Measurements from ENCODE around the gene ATXN7L3. TPM values are rescaled to one million over a fixed set of nuclear protein-coding genes. Genes with fewer than 3 reads are reported as not detected.
A peak's percentile ranks its signal among the peaks of the same experiment; 100 is the strongest.

The ATXN7L3 gene
- polyA plus RNA-seq, 2 donors, result 32.9 to 44.3 TPM

DNA sequence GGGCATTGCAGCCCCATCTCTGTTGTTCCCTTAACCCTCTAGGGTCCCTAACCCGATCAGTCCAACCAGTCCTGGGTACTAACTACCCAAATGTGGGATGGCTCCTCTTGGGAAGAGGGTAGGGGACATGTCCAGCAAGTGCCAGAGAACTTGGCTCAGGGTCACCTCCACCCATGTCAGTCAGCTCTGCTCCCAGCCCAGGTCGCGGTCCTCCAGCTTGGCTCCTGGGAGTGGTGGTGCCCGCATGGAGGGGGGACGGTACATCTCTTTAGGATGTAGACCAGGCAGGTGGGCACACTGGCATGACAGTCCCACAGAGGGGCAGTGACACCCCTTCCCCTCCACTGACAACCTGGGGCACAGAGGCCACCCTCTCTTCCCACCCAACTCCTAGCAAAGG lies 6.9 kb downstream of the ATXN7L3 start:
- Histone ChIP-seq H3K27ac (ENCODE audit: low read depth in 2 of 2, low read length in 1 of 2) (peak overlapping the region in 1 of 2 donors; percentile 83), H3K36me3 (ENCODE audit: control insufficient read depth in 2 of 2, insufficient read depth in 2 of 2, low read length in 1 of 2) (peaks cover 20 to 49% of the 10 kb centered on the region in 2 donors), H3K4me1 (ENCODE audit: control insufficient read depth in 2 of 2, insufficient read depth in 2 of 2, low read length in 1 of 2) (peaks cover 0 to 12% of the 10 kb centered on the region in 2 donors), H3K27me3 (ENCODE audit: control insufficient read depth in 1 of 2, insufficient read depth in 2 of 2, low read length in 2 of 2) (no peaks in the 10 kb centered on the region), H3K4me3 (ENCODE audit: low read depth in 1 of 2, low read length in 2 of 2) (no peak overlapping the region), H3K9me3 (ENCODE audit: control insufficient read depth in 2 of 2, insufficient read depth in 1 of 2, low read depth in 1 of 2, low read length in 1 of 2) (no peaks in the 10 kb centered on the region)
- 80 to 85% methylated on average over 5 of the region's 5 CpGs for WGBS, 2 donors

DNA sequence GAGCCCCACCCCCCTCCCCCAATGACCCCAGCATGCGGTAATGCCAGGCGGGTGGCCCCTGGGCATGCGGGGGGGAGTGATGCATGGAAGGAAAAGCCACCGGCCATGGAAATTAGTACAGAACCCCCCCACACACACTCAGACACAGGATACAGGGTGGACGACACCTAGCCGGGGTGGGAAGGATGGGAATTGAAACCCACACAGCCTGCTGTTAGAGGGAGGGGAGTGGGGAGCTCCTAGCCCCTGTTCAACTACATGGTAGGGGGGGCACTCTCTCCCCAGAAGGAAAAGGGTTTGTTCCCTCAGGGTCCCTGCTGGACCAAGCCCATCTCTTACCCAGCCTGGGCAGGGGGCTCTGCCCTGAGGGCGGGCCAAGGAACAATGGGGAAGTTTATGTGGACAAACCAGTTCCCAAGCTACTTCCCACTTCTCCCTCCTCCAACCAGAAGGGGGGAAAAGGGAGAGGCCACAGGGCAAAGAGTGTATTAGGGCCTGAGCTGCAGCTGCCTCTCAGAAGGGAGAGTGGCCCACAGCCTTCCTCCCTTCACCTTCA lies 7.7 kb downstream of the ATXN7L3 start:
- H3K4me3 ChIP-seq (ENCODE audit: low read depth in 1 of 2, low read length in 2 of 2), result no peak overlapping the region
- H3K27ac ChIP-seq (ENCODE audit: low read depth in 2 of 2, low read length in 1 of 2), result peak overlapping the region; percentile 63 to 83
- H3K4me1 ChIP-seq (ENCODE audit: control insufficient read depth in 2 of 2, insufficient read depth in 2 of 2, low read length in 1 of 2), result peaks cover 0 to 12% of the 10 kb centered on the region in 2 donors
- 51 to 69% methylated on average over 7 of the region's 7 CpGs for WGBS, 2 donors
- H3K27me3 ChIP-seq (ENCODE audit: control insufficient read depth in 1 of 2, insufficient read depth in 2 of 2, low read length in 2 of 2), result no peaks in the 10 kb centered on the region
- H3K9me3 ChIP-seq (ENCODE audit: control insufficient read depth in 2 of 2, insufficient read depth in 1 of 2, low read depth in 1 of 2, low read length in 1 of 2), result no peaks in the 10 kb centered on the region
- H3K36me3 ChIP-seq (ENCODE audit: control insufficient read depth in 2 of 2, insufficient read depth in 2 of 2, low read length in 1 of 2), result peaks cover 20 to 45% of the 10 kb centered on the region in 2 donors

DNA sequence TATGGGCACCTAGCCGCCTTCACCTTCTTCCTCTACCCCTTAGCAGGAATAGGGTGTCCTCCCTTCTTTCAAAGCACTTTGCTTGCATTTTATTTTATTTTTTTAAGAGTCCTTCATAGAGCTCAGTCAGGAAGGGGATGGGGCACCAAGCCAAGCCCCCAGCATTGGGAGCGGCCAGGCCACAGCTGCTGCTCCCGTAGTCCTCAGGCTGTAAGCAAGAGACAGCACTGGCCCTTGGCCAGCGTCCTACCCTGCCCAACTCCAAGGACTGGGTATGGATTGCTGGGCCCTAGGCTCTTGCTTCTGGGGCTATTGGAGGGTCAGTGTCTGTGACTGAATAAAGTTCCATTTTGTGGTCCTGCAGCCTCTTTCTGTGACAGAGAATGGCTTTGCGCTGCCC lies 8.3 kb downstream of the ATXN7L3 start:
- 68 to 74% methylated on average over 5 of the region's 5 CpGs for WGBS, 2 donors
- H3K4me1 ChIP-seq (ENCODE audit: control insufficient read depth in 2 of 2, insufficient read depth in 2 of 2, low read length in 1 of 2), result peaks cover 0 to 12% of the 10 kb centered on the region in 2 donors
- peak overlapping the region in 1 of 2 donors; percentile 34 for H3K27ac ChIP-seq (ENCODE audit: low read depth in 2 of 2, low read length in 1 of 2)

DNA sequence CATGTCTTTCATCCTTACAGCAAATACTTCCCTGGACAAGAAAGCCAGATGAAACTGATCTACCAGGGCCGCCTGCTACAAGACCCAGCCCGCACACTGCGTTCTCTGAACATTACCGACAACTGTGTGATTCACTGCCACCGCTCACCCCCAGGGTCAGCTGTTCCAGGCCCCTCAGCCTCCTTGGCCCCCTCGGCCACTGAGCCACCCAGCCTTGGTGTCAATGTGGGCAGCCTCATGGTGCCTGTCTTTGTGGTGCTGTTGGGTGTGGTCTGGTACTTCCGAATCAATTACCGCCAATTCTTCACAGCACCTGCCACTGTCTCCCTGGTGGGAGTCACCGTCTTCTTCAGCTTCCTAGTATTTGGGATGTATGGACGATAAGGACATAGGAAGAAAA lies 9.2 kb downstream of the ATXN7L3 start:
- WGBS, 2 donors, result 81 to 90% methylated on average over 10 of the region's 10 CpGs
- no peak overlapping the region for H3K27ac ChIP-seq (ENCODE audit: low read depth in 2 of 2, low read length in 1 of 2)
- H3K4me3 ChIP-seq (ENCODE audit: low read depth in 1 of 2, low read length in 2 of 2), result no peak overlapping the region
- peaks cover 16 to 43% of the 10 kb centered on the region in 2 donors for H3K36me3 ChIP-seq (ENCODE audit: control insufficient read depth in 2 of 2, insufficient read depth in 2 of 2, low read length in 1 of 2)
- H3K9me3 ChIP-seq (ENCODE audit: control insufficient read depth in 2 of 2, insufficient read depth in 1 of 2, low read depth in 1 of 2, low read length in 1 of 2), result no peaks in the 10 kb centered on the region
- peaks cover 0 to 12% of the 10 kb centered on the region in 2 donors for H3K4me1 ChIP-seq (ENCODE audit: control insufficient read depth in 2 of 2, insufficient read depth in 2 of 2, low read length in 1 of 2)
- no peaks in the 10 kb centered on the region for H3K27me3 ChIP-seq (ENCODE audit: control insufficient read depth in 1 of 2, insufficient read depth in 2 of 2, low read length in 2 of 2)

More for the DNA sequence above, 8.3 kb downstream of the ATXN7L3 start:
- H3K4me3 ChIP-seq (ENCODE audit: low read depth in 1 of 2, low read length in 2 of 2), result no peak overlapping the region
- peaks cover 20 to 45% of the 10 kb centered on the region in 2 donors for H3K36me3 ChIP-seq (ENCODE audit: control insufficient read depth in 2 of 2, insufficient read depth in 2 of 2, low read length in 1 of 2)
- no peaks in the 10 kb centered on the region for H3K9me3 ChIP-seq (ENCODE audit: control insufficient read depth in 2 of 2, insufficient read depth in 1 of 2, low read depth in 1 of 2, low read length in 1 of 2)
- no peaks in the 10 kb centered on the region for H3K27me3 ChIP-seq (ENCODE audit: control insufficient read depth in 1 of 2, insufficient read depth in 2 of 2, low read length in 2 of 2)

DNA sequence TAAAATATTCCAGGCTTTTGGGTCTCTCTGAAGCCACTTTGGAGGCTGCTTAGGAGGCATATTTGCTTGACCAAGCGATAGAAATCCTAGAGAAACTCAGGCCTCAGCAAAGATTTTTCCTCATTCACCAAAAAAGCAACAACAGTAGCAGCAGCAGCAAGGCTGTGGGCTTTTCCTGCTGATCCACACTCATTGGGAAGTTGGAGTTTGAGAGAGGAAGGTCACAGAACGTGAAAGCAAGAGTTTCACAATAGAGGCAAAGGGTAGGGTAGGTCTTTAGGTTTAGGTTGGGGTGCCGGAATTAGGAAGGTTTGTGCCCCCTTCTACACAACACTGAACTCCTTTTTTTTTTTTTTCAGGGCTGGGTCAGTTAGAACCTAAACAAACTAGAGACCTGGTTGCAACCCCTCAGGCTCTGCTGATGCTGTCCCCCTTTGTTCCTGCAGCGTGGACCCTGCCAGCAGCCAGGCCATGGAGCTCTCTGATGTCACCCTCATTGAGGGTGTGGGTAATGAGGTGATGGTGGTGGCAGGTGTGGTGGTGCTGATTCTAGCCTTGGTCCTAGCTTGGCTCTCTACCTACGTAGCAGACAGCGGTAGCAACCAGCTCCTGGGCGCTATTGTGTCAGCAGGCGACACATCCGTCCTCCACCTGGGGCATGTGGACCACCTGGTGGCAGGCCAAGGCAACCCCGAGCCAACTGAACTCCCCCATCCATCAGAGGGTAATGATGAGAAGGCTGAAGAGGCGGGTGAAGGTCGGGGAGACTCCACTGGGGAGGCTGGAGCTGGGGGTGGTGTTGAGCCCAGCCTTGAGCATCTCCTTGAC lies 10.9 kb downstream of the ATXN7L3 start:
- Histone ChIP-seq H3K4me1 (ENCODE audit: control insufficient read depth in 2 of 2, insufficient read depth in 2 of 2, low read length in 1 of 2) (peaks cover 0 to 12% of the 10 kb centered on the region in 2 donors), H3K36me3 (ENCODE audit: control insufficient read depth in 2 of 2, insufficient read depth in 2 of 2, low read length in 1 of 2) (peaks cover 10 to 27% of the 10 kb centered on the region in 2 donors), H3K27ac (ENCODE audit: low read depth in 2 of 2, low read length in 1 of 2) (no peak overlapping the region), H3K9me3 (ENCODE audit: control insufficient read depth in 2 of 2, insufficient read depth in 1 of 2, low read depth in 1 of 2, low read length in 1 of 2) (no peaks in the 10 kb centered on the region), H3K4me3 (ENCODE audit: low read depth in 1 of 2, low read length in 2 of 2) (no peak overlapping the region), H3K27me3 (ENCODE audit: control insufficient read depth in 1 of 2, insufficient read depth in 2 of 2, low read length in 2 of 2) (no peaks in the 10 kb centered on the region)
- 87 to 88% methylated on average over 12 of the region's 12 CpGs for WGBS, 2 donors

DNA sequence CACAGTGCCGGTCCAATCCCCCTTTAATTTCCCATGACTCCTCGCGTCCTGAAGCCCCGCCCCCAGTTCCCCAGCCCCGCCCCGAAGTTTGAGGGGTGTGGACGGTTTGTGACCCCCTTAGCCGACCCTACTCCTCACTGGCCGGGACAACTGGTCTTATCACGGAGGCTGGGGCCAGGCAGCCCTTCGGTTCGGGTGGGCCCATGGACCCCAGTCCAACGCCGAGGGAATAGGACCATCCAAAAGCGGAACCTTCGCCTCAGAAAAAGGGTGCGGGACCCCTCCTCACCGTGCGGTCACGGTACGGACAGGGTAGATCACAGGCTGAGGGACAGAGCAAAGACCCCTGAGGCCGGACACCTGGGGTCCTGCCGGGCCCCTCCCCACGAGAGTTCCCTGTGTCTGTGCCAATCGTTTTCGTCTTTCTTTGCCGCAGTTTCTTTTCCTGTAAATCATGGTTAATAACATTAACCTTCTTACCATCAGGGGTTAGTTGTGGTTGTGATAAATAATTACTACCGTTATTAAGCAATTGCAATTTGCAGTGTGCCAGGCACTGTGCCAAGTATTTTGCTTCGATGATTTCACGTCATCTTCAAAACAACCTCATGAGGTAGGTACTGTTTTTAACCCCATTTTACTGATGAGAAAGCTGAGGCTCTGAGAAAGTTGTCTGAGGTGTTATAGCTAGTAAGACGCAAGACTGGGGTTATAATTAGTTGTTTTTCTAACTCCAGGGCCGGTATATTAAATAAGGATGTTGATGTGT lies 12.4 kb downstream of the ATXN7L3 start:
- 1 to 3% methylated on average over 32 of the region's 32 CpGs for WGBS, 2 donors
- peaks cover 10 to 17% of the 10 kb centered on the region in 2 donors for H3K36me3 ChIP-seq (ENCODE audit: control insufficient read depth in 2 of 2, insufficient read depth in 2 of 2, low read length in 1 of 2)
- H3K9me3 ChIP-seq (ENCODE audit: control insufficient read depth in 2 of 2, insufficient read depth in 1 of 2, low read depth in 1 of 2, low read length in 1 of 2), result no peaks in the 10 kb centered on the region
- H3K27ac ChIP-seq (ENCODE audit: low read depth in 2 of 2, low read length in 1 of 2), result peak overlapping the region; percentile 97 to 100
- peak overlapping the region; percentile 70 to 98 for H3K4me3 ChIP-seq (ENCODE audit: low read depth in 1 of 2, low read length in 2 of 2)
- no peaks in the 10 kb centered on the region for H3K27me3 ChIP-seq (ENCODE audit: control insufficient read depth in 1 of 2, insufficient read depth in 2 of 2, low read length in 2 of 2)
- peaks cover 0 to 5% of the 10 kb centered on the region in 2 donors for H3K4me1 ChIP-seq (ENCODE audit: control insufficient read depth in 2 of 2, insufficient read depth in 2 of 2, low read length in 1 of 2)

DNA sequence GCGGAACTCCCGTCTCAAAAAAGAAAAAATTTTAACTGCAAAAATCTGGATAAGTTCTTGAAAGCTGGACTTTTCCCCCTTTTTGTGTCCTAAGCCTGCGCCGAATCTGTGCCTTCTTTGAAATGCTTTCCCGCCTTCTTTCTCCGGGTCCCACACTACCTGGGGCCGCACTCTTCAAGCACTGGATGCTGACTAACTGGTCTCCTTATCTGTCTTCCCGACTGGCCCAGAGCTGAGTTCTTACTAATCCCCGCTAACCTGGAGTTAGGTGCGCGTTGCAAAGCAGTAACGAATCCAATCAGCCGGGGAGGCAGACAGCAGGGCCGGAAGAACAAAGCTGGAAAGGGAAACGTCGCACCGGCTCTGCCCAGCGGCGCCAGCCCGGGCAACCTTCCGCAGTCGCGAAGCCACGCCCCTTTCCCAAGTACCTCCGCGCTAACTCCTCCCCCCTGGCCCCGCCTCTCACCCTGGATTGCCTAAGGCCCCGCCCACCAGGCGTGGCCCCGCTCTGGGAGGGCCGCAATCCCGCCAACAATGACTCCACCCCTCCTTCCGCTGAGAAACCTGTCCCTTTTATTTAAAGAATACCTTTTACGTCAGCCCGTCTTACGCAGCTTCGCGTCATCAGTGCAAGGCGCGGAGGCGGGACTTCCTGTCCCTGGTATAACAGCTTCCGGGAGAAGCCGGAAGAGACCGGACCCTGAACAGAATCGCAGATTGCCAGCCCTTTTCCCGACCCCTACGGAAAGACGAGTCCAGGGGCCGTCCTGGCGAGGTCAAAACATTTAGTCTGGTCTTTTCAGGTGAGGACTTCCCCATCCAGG lies 13.2 kb downstream of the ATXN7L3 start, which contains the start of gene TMUB2:
Gene TMUB2, plus strand, starts transcription at position 666 of the 824 bp plus-strand sequence. CDS start 737 bp downstream, outside the sequence.
- peak within 1 kb of the TSS; percentile 97 to 100 for H3K27ac ChIP-seq (ENCODE audit: low read depth in 2 of 2, low read length in 1 of 2)
- no peaks in the 10 kb centered on the region for H3K27me3 ChIP-seq (ENCODE audit: control insufficient read depth in 1 of 2, insufficient read depth in 2 of 2, low read length in 2 of 2)
- WGBS, 2 donors, result 0% methylated on average over 50 of the region's 50 CpGs
- peaks cover 10 to 20% of the 10 kb centered on the region in 2 donors for H3K36me3 ChIP-seq (ENCODE audit: control insufficient read depth in 2 of 2, insufficient read depth in 2 of 2, low read length in 1 of 2)
- no peaks in the 10 kb centered on the region for H3K4me1 ChIP-seq (ENCODE audit: control insufficient read depth in 2 of 2, insufficient read depth in 2 of 2, low read length in 1 of 2)
- peak within 1 kb of the TSS; percentile 72 to 98 for H3K4me3 ChIP-seq (ENCODE audit: low read depth in 1 of 2, low read length in 2 of 2)
- no peaks in the 10 kb centered on the region for H3K9me3 ChIP-seq (ENCODE audit: control insufficient read depth in 2 of 2, insufficient read depth in 1 of 2, low read depth in 1 of 2, low read length in 1 of 2)

DNA sequence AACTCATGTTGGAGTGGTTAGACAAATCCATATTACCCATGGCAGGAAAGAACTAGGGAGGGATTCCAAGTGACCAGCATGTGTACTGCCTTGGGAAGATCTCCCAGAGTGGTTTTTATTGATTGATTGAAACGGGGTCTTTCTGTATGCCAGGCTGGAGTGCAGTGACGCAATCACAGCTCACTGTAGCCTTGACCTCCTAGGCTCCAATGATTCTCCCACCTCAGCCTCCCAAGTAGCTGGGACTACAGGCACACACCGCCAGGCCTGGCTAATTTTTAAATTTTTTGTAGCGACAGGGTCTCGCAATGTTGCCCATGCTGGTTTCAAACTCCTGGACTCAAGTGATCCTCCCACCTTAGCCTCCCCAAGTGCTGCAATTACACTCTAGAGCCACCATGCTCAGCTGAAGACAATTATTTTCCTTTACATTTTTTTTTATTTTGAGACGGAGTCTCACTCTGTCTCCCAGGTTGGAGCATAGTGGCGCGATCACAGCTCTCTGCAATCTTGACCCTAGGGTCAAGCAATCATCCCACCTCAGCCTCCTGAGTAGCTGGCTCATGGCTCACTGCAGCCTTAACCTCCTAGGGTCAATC lies 15.4 kb downstream of the ATXN7L3 start:
- 87% methylated on average over 8 of the region's 8 CpGs for WGBS, 2 donors
- H3K9me3 ChIP-seq (ENCODE audit: control insufficient read depth in 2 of 2, insufficient read depth in 1 of 2, low read depth in 1 of 2, low read length in 1 of 2), result no peaks in the 10 kb centered on the region

More for the DNA sequence above, 15.4 kb downstream of the ATXN7L3 start:
- Histone ChIP-seq H3K4me3 (ENCODE audit: low read depth in 1 of 2, low read length in 2 of 2) (no peak overlapping the region), H3K27me3 (ENCODE audit: control insufficient read depth in 1 of 2, insufficient read depth in 2 of 2, low read length in 2 of 2) (no peaks in the 10 kb centered on the region), H3K36me3 (ENCODE audit: control insufficient read depth in 2 of 2, insufficient read depth in 2 of 2, low read length in 1 of 2) (peaks cover 3 to 9% of the 10 kb centered on the region in 2 donors), H3K4me1 (ENCODE audit: control insufficient read depth in 2 of 2, insufficient read depth in 2 of 2, low read length in 1 of 2) (no peaks in the 10 kb centered on the region), H3K27ac (ENCODE audit: low read depth in 2 of 2, low read length in 1 of 2) (no peak overlapping the region)

Measured in esophagus (tissue), 2 donors.